BLaER1 treated with 17β-estradiol and CSF1 and Interleukin-3, amounts not matched to agents 10 nM and 100 nM (cell line): ENCODE measurements around the gene ZEB2.
"Not testable (repeated sequence)": the region's sequence is repeated elsewhere in the genome, so short reads cannot be mapped to it uniquely, and the experiment has no call there.

Experiments used
- H3K27ac ChIP-seq, 11 experiments: shearing (Covaris generic); formaldehyde crosslinking; 2 replicates each; pipeline ENCODE4 v1.8.1; 2022
- H3K27me3 ChIP-seq, 11 experiments: shearing (Covaris generic); formaldehyde crosslinking; 2 replicates each; pipeline ENCODE4 v1.8.1; 2022
- H3K36me3 ChIP-seq, 11 experiments: shearing (Covaris generic); formaldehyde crosslinking; 2 replicates each; pipeline ENCODE4 v1.8.1; 2022
- H3K4me1 ChIP-seq, 10 experiments: shearing (Covaris generic); formaldehyde crosslinking; 2 replicates each; pipeline ENCODE4 v1.8.1; 2022
- H3K4me2 ChIP-seq, 11 experiments: shearing (Covaris generic); formaldehyde crosslinking; 2 replicates each; pipeline ENCODE4 v1.8.1; 2022
- H3K4me3 ChIP-seq, 10 experiments: shearing (Covaris generic); formaldehyde crosslinking; 2 replicates each; pipeline ENCODE4 v1.8.1; 2022
- H3K9ac ChIP-seq, 11 experiments: shearing (Covaris generic); formaldehyde crosslinking; 2 replicates each; pipeline ENCODE4 v1.8.1; 2022
- H3K9me3 ChIP-seq, 11 experiments: shearing (Covaris generic); formaldehyde crosslinking; replicated peaks in 1 of 11; 2 replicates each; pipeline ENCODE4 v1.8.1; 2022
- H4K20me1 ChIP-seq, 11 experiments: shearing (Covaris generic); formaldehyde crosslinking; 2 replicates each; pipeline ENCODE4 v1.8.1; 2022
- Cebpa-rat ChIP-seq, 11 experiments: shearing (Covaris generic); IDR thresholded peaks; 2 replicates each; pipeline ENCODE4 v1.8.1; 2022

The ZEB2 gene

DNA sequence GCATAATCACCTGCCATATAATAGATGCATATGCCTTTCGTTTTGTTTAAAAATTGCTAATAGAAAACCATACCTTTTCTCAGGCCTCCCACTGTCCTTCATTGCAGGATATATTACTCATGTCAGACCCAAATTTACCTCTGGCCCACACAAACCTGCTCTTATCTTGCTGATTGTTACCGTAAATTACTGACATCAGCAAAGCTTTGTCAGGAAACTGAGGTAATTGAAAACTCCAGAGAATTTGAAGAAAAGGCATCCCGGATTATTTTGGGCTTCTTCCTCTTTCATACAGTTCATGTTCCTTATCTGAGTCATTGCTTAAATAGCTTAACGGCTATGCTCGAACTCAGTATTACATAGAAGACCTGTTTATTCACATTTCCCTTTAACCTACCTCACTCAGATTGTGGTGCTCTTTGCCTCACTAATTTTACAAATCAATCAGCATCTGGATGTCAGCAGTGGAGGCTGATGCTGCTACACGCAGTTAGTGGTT is 145.7 kb downstream of the ZEB2 start:
- Histone ChIP-seq H3K36me3 (no peaks in the 10 kb centered on the region), H3K4me2 (peak overlapping the region; percentile 9 to 79 (median 57); a peak in 20 of 22 replicates), H4K20me1 (no peaks in the 10 kb centered on the region), H3K9ac (peak overlapping the region in 3 of 11 experiments; percentile 0 to 34 (median 17); a peak in 1 of 22 replicates), H3K4me3 (no peak overlapping the region), H3K27me3 (no peaks in the 10 kb centered on the region), H3K4me1 (peaks cover 18 to 98% (median 56%) of the 10 kb centered on the region in 10 experiments), H3K27ac (peak overlapping the region in 5 of 11 experiments; percentile 26 to 72 (median 49); a peak in 6 of 22 replicates), H3K9me3 (no peaks in the 10 kb centered on the region)
- TF ChIP-seq Cebpa-rat (IDR thresholded peaks at IDR 0.05), result no peak

DNA sequence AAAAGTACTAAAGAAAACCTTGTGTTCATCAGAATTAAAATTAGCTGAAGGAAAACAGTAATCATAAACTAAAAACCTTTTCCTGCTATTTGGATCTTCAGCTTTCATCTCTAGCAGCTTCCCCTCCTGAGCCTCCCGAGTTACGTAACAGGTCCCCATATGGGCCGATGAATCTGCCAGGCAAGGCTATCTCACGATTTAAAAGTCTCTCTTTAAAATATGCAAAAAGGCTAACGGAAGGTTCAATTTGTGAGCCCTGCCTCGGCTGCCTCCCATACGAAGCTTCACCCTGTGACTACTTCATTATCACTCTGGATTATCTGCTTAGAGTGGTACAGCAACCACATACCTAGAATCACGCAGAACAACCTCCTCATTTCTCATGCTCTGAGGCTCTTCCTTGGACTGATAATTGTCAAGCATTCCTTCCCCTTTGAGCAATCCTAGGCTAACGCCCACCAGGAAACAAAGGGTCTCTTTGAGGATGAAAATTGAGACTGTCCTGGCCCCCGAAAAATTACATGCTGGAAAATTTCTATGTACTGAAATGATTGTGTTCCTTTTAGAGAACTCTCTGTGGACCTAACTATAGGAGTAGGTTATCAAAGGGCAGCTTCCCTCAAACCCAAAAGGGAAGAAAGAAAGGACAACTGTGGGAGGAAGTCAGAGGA is 147.4 kb downstream of the ZEB2 start:
- Histone ChIP-seq H3K9ac (peak overlapping the region in 3 of 11 experiments; percentile 49 to 55 (median 49); a peak in 5 of 22 replicates), H3K27ac (peak overlapping the region in 4 of 11 experiments; percentile 35 to 72 (median 58); a peak in 8 of 22 replicates), H4K20me1 (no peaks in the 10 kb centered on the region), H3K4me3 (no peak overlapping the region), H3K27me3 (no peaks in the 10 kb centered on the region), H3K4me2 (peak overlapping the region in 9 of 11 experiments; percentile 23 to 79 (median 67); a peak in 16 of 22 replicates), H3K36me3 (no peaks in the 10 kb centered on the region), H3K4me1 (peaks cover 18 to 82% (median 51%) of the 10 kb centered on the region in 10 experiments), H3K9me3 (no peaks in the 10 kb centered on the region)
- peak in 2 of 11 experiments; percentile 41 to 54; a peak in 1 of 22 replicates for TF ChIP-seq Cebpa-rat (IDR thresholded peaks at IDR 0.05)

DNA sequence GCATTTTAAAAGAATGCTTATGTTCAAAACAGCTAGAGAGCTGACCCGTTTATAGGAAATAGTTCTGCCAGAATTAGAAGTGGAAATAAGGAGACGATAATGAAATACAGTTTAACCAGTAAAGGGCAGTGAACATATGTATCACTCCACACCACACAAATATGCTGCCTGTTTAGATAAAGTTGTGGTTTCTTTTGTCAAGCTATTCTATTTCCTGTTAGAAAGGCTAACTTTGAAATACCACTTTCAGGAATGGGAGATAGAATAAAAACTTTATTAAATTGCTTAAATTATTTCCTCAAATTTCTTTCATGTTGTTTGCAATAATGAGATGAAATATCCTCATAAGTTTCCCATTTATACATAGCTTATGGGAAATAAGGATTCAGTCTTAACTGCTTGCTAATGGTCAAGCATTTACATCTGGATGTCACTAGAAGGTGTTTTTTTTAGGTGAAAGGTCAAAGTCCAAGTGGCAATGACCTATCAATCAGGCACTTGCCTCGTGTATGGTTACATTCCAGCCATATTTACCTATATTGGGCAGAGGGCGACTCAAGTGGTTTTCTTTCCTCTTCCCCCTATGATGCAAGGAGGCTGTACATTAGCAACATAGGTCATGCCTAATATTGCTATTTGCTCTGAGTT is 148.9 kb downstream of the ZEB2 start:
- TF ChIP-seq Cebpa-rat (IDR thresholded peaks at IDR 0.05), result no peak
- H3K4me3 ChIP-seq, result no peak overlapping the region
- no peak overlapping the region for H3K9ac ChIP-seq
- peak overlapping the region in 10 of 11 experiments; percentile 16 to 79 (median 52); a peak in 17 of 22 replicates for H3K4me2 ChIP-seq
- no peaks in the 10 kb centered on the region for H3K36me3 ChIP-seq
- H3K9me3 ChIP-seq, result no peaks in the 10 kb centered on the region
- H3K27ac ChIP-seq, result peak overlapping the region in 2 of 11 experiments; percentile 67 to 72; a peak in 5 of 22 replicates
- H4K20me1 ChIP-seq, result no peaks in the 10 kb centered on the region
- H3K27me3 ChIP-seq, result no peaks in the 10 kb centered on the region
- H3K4me1 ChIP-seq, result peaks cover 18 to 67% (median 47%) of the 10 kb centered on the region in 10 experiments

DNA sequence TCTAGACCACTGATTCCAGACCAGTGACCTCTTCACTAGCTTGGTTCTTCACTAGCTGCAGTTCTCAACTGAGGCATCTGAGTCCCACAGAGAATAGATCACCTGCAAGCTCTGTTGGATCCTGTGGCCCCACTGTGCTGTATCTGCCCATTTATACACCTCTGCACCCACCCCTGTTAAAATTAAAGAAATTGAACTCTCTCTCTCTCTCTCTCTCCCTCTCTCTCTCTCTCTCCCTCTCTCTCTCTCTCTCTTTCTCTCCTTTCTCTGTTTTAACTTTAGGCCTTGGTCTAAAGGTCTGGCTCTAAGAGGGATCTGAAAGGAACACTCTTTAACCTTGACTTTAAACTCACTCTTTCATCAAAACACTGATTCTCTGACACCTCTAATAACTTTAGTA is 150.5 kb downstream of the ZEB2 start:
- peaks cover 13 to 57% (median 39%) of the 10 kb centered on the region in 10 experiments for H3K4me1 ChIP-seq
- H3K27me3 ChIP-seq, result no peaks in the 10 kb centered on the region
- H3K4me3 ChIP-seq, result no peak overlapping the region
- no peaks in the 10 kb centered on the region for H3K36me3 ChIP-seq
- H3K9me3 ChIP-seq, result no peaks in the 10 kb centered on the region
- H3K4me2 ChIP-seq, result no peak overlapping the region
- no peak overlapping the region for H3K27ac ChIP-seq
- H3K9ac ChIP-seq, result no peak overlapping the region
- TF ChIP-seq Cebpa-rat (IDR thresholded peaks at IDR 0.05), result no peak
- no peaks in the 10 kb centered on the region for H4K20me1 ChIP-seq

DNA sequence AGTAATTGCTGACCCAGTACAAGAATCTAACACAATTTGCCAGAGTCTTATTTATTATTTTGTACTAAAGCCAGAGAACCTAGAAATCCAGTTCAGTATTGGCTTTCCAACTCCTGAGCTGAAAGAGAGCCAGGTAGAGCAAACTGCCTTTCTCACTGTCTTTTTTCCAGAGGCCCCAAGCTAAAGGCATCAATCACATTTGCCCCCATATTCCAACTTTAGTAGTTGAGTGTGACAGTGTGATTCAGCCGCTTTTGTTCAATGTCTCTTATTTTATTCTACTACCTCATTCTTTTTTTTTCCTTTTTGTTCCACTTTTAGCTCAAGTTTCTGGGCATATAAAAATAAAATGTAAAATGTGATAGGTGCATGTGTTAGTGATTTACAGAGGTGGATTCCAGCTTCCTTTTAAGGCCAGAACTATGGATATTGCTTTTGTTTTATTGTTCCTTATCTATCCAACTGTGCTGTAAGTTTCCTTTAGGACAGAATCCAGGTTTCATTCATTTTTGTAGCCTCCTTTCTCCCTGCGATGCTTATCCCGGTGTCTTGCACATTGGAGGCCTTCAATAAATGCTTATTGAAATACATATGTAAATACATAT is 153.0 kb downstream of the ZEB2 start:
- H3K27ac ChIP-seq, result no peak overlapping the region
- peaks cover 0 to 13% (median 0%) of the 10 kb centered on the region in 11 experiments; a peak in 4 of 22 replicates for H3K9me3 ChIP-seq
- no peaks in the 10 kb centered on the region for H3K27me3 ChIP-seq
- H4K20me1 ChIP-seq, result no peaks in the 10 kb centered on the region
- no peak overlapping the region for H3K4me2 ChIP-seq
- no peaks in the 10 kb centered on the region for H3K36me3 ChIP-seq
- H3K4me1 ChIP-seq, result peaks cover 8 to 32% (median 15%) of the 10 kb centered on the region in 10 experiments; a peak in 19 of 20 replicates
- no peak for TF ChIP-seq Cebpa-rat (IDR thresholded peaks at IDR 0.05)
- no peak overlapping the region for H3K9ac ChIP-seq
- H3K4me3 ChIP-seq, result no peak overlapping the region

DNA sequence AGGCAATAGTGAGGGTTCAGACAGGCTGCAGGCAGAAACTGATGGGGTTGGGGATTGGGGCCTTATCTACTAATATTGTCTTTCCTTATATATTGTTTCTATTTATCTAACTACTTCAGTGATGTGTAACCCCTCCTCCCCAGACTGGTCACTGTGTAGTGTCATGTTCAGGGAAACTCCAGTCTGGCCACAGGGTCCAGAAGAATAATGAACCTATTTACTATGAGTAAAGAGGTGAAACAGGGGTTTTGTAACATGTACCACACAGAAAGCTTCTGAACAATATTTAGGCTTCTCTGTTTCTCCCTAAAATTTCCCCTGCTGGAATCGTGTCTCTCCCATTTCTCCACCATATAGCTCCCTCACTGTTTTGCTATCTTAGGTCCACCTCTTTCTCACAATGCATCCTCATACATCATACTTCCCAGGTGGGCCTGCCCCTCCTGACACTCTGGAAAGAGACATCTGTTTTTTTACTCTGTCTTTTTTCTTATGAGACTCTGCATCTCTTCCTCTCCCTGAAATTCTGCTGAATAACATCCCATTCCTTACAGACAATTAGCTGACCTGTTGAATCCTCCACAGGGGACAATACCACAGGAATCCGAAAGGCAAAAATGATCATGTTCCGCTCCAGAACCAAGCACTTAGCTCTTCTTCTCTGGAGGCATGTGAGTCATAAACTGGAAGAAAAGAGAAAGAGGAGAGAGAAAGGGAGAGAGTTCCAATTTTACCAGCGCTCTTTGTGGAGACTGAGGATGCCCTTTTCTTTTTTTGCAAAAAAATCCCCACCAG is 154.8 kb downstream of the ZEB2 start:
- no peak overlapping the region for H3K27ac ChIP-seq
- TF ChIP-seq Cebpa-rat (IDR thresholded peaks at IDR 0.05), result no peak

DNA sequence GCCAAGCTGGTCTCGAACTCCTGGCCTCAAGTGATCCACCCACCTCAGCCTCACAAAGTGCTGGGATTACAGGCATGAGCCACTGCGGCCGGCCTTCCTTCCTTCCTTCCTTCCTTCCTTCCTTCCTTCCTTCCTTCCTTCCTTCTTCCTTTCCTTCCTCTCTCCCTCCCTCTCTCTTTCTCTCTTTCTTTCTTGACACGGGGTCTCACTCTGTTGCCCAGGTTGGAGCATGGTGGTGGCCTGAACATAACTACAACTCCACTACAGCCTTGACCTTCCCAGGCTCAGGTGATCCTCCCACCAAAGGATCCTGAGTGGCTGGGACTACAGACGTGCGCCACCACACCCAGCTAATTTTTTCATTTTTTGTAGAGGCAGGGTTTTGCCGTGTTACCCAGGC is 155.7 kb downstream of the ZEB2 start:
- peaks cover 0 to 27% (median 0%) of the 10 kb centered on the region in 10 experiments; a peak in 6 of 20 replicates for H3K4me1 ChIP-seq
- H3K36me3 ChIP-seq, H3K4me2 ChIP-seq, H3K4me3 ChIP-seq, H3K9ac ChIP-seq, H3K27me3 ChIP-seq, H4K20me1 ChIP-seq, H3K27ac ChIP-seq: not testable (repeated sequence)
- peaks cover 0 to 13% (median 0%) of the 10 kb centered on the region in 11 experiments; a peak in 4 of 22 replicates for H3K9me3 ChIP-seq

More for the DNA sequence above, 154.8 kb downstream of the ZEB2 start:
- Histone ChIP-seq H3K9ac (no peak overlapping the region), H3K27me3 (no peaks in the 10 kb centered on the region), H3K9me3 (peaks cover 0 to 13% (median 0%) of the 10 kb centered on the region in 11 experiments; a peak in 4 of 22 replicates), H4K20me1 (no peaks in the 10 kb centered on the region), H3K36me3 (no peaks in the 10 kb centered on the region), H3K4me1 (peaks cover 0 to 27% (median 0%) of the 10 kb centered on the region in 10 experiments; a peak in 7 of 20 replicates), H3K4me3 (no peak overlapping the region), H3K4me2 (no peak overlapping the region)

DNA sequence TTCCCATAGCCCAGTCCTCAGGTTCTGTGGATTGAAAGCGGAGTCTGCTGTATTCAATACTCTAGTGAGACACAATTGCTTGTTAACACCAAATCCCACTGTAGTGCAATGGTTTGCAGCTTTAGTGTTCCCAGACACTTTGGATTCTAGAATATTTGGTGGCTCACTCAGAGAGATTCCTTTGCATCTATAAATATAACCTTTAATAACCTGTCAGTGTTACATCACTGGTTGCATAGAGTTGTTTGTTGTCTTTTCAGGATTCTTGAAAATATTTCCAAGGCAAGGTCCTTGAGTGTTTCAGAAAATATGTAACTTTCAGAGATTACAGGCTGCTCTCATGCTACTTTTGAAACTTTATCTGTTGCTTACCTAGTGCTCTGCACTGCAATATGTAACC is 157.5 kb downstream of the ZEB2 start:
- Histone ChIP-seq H3K4me1 (peaks cover 0 to 45% (median 0%) of the 10 kb centered on the region in 10 experiments; a peak in 6 of 20 replicates), H3K9me3 (peaks cover 0 to 13% (median 0%) of the 10 kb centered on the region in 11 experiments; a peak in 4 of 22 replicates), H3K9ac (no peak overlapping the region)

More for the DNA sequence above, 157.5 kb downstream of the ZEB2 start:
- Histone ChIP-seq H4K20me1 (no peaks in the 10 kb centered on the region), H3K4me3 (no peak overlapping the region), H3K27me3 (no peaks in the 10 kb centered on the region), H3K4me2 (no peak overlapping the region), H3K27ac (no peak overlapping the region), H3K36me3 (no peaks in the 10 kb centered on the region)
- TF ChIP-seq Cebpa-rat (IDR thresholded peaks at IDR 0.05), result no peak
